ENCODE measurements around the gene DLGAP1. TPM values are rescaled to one million over a fixed set of nuclear protein-coding genes. Genes with fewer than 3 reads are reported as not detected.

DLGAP1 gene
- total and polyA plus RNA-seq, 2 of the 13 experiments (the other 11 are each of a cell fraction or from before 2014, with no cell fraction given), result 0.01 TPM; not detected in 1

DNA sequence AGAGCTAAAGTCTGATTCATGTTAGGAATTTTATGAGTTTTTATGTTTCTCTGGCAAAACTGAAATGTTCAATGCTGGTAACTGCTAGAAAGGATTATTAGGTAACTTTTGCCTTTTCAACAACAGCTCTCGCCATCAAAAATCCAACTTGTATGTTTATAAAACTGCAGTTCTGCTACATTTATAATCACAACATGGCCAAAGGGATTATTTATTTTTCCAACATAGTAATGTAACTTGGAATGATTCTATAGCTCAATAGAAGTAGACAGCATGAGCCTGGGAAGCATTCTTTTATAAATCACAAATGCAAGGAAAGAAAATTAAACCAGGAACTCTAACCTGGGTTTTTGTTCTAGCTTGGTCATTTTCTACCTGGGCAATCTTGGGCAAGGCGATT, 534.3 kb downstream of the DLGAP1 start:
- no peak overlapping the region for H3K4me3 ChIP-seq (replicated peaks in 1 of 3; ENCODE audit: insufficient read depth in 1 of 3, low read depth in 2 of 3, low read length in 3 of 3)
- in situ Hi-C loops (cut with HindIII; ENCODE audit: extremely low pct_ligation_motif_present, low pct_unique_long_range_greater_than_20kb) (no loop called here), intact Hi-C loops (cut with micrococcal nuclease; ENCODE audit: unreplicated experiment) (no loop called here)
- no peak for FAIRE-seq
- no peak for ATAC-seq
- no peaks in the 10 kb centered on the region for H4K20me1 ChIP-seq (ENCODE audit: insufficient read depth, low read length)
- H3K27ac ChIP-seq (ENCODE audit: extremely low read length, insufficient read depth, low read length), result no peak overlapping the region
- BruUV-seq (replicated peaks), result no TSS peak
- no peak overlapping the region for H2AFZ ChIP-seq (ENCODE audit: low read length)
- no peaks in the 10 kb centered on the region for H3K9me3 ChIP-seq (ENCODE audit: low read length)
- no peak overlapping the region for H3K4me2 ChIP-seq (ENCODE audit: low read depth, low read length)
- no peaks in the 10 kb centered on the region for H3K4me1 ChIP-seq (ENCODE audit: insufficient read depth, low read length)
- no peak for DNase-seq (ENCODE audit: low spot score)
- 5% methylated on average over 2 of the region's 2 CpGs for WGBS (ENCODE audit: low lambda C conversion rate)
- no peak overlapping the region for H3K9ac ChIP-seq (ENCODE audit: insufficient read depth, low read depth, low read length)
- H3K36me3 ChIP-seq (replicated peaks in 1 of 2; ENCODE audit: control insufficient read depth in 1 of 2, insufficient read depth in 2 of 2, low read length in 2 of 2), result no peaks in the 10 kb centered on the region
- ChIA-PET POLR2A (no interaction called here), CTCF (ENCODE audit: low intra/inter-chr PET ratio, low total read pairs) (no interaction called here)
- peaks cover 0 to 14% of the 10 kb centered on the region in 2 experiments; a peak in 2 of 5 replicates for H3K27me3 ChIP-seq (ENCODE audit: control insufficient read depth in 1 of 2, insufficient read depth in 2 of 2, low read length in 2 of 2)
- no peaks in the 10 kb centered on the region for H3K79me2 ChIP-seq (ENCODE audit: insufficient read depth, low read length)
- TF ChIP-seq ARID2 (CRISPR knock-in tag; IDR thresholded peaks at IDR 0.05; ENCODE audit: borderline replicate concordance) (no peak), ZNF670 (CRISPR knock-in tag; IDR thresholded peaks at IDR 0.05; ENCODE audit: borderline replicate concordance) (no peak), ZNF883 (CRISPR knock-in tag; IDR thresholded peaks at IDR 0.05; ENCODE audit: not compliant biosample characterization) (no peak), MAZ (IDR thresholded peaks at IDR 0.05; ENCODE audit: borderline replicate concordance, low read depth, low read length) (no peak), MAZ (CRISPR knock-in tag; IDR thresholded peaks at IDR 0.05; ENCODE audit: low read depth) (no peak), CCDC6 (CRISPR knock-in tag; IDR thresholded peaks at IDR 0.05) (no peak), ZNF33A (CRISPR knock-in tag; IDR thresholded peaks at IDR 0.05; ENCODE audit: borderline replicate concordance) (no peak), ZNF430 (CRISPR knock-in tag; IDR thresholded peaks at IDR 0.05) (no peak)
- TF ChIP-seq, protein P1, sequence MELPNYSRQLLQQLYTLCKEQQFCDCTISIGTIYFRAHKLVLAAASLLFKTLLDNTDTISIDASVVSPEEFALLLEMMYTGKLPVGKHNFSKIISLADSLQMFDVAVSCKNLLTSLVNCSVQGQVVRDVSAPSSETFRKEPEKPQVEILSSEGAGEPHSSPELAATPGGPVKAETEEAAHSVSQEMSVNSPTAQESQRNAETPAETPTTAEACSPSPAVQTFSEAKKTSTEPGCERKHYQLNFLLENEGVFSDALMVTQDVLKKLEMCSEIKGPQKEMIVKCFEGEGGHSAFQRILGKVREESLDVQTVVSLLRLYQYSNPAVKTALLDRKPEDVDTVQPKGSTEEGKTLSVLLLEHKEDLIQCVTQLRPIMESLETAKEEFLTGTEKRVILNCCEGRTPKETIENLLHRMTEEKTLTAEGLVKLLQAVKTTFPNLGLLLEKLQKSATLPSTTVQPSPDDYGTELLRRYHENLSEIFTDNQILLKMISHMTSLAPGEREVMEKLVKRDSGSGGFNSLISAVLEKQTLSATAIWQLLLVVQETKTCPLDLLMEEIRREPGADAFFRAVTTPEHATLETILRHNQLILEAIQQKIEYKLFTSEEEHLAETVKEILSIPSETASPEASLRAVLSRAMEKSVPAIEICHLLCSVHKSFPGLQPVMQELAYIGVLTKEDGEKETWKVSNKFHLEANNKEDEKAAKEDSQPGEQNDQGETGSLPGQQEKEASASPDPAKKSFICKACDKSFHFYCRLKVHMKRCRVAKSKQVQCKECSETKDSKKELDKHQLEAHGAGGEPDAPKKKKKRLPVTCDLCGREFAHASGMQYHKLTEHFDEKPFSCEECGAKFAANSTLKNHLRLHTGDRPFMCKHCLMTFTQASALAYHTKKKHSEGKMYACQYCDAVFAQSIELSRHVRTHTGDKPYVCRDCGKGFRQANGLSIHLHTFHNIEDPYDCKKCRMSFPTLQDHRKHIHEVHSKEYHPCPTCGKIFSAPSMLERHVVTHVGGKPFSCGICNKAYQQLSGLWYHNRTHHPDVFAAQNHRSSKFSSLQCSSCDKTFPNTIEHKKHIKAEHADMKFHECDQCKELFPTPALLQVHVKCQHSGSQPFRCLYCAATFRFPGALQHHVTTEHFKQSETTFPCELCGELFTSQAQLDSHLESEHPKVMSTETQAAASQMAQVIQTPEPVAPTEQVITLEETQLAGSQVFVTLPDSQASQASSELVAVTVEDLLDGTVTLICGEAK (IDR thresholded peaks at IDR 0.05), result no peak
- TF ChIP-seq, protein P1 (CRISPR knock-in tag; IDR thresholded peaks at IDR 0.05), result no peak
- TF ChIP-seq, protein P2, sequence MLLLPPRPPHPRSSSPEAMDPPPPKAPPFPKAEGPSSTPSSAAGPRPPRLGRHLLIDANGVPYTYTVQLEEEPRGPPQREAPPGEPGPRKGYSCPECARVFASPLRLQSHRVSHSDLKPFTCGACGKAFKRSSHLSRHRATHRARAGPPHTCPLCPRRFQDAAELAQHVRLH (CRISPR knock-in tag; IDR thresholded peaks at IDR 0.05; ENCODE audit: borderline replicate concordance, low read depth), result no peak
- TF ChIP-seq, protein P3, sequence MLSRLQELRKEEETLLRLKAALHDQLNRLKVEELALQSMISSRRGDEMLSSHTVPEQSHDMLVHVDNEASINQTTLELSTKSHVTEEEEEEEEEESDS (CRISPR knock-in tag; IDR thresholded peaks at IDR 0.05; ENCODE audit: borderline replicate concordance), result no peak
- TF ChIP-seq, protein P4, sequence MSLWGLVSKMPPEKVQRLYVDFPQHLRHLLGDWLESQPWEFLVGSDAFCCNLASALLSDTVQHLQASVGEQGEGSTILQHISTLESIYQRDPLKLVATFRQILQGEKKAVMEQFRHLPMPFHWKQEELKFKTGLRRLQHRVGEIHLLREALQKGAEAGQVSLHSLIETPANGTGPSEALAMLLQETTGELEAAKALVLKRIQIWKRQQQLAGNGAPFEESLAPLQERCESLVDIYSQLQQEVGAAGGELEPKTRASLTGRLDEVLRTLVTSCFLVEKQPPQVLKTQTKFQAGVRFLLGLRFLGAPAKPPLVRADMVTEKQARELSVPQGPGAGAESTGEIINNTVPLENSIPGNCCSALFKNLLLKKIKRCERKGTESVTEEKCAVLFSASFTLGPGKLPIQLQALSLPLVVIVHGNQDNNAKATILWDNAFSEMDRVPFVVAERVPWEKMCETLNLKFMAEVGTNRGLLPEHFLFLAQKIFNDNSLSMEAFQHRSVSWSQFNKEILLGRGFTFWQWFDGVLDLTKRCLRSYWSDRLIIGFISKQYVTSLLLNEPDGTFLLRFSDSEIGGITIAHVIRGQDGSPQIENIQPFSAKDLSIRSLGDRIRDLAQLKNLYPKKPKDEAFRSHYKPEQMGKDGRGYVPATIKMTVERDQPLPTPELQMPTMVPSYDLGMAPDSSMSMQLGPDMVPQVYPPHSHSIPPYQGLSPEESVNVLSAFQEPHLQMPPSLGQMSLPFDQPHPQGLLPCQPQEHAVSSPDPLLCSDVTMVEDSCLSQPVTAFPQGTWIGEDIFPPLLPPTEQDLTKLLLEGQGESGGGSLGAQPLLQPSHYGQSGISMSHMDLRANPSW (CRISPR knock-in tag; IDR thresholded peaks at IDR 0.05; ENCODE audit: borderline replicate concordance), result no peak

Data from HepG2 (cell line).